ENCODE results near the gene UBE2S.
"Not testable (repeated sequence)": the region's sequence is repeated elsewhere in the genome, so short reads cannot be mapped to it uniquely, and the experiment has no call there.

Gene UBE2S

GRCh38 chr19:55407550-55407799 is at the start of gene UBE2S:
Gene UBE2S, minus strand, starts transcription at chr19:55407788. Its CDS starts 199 bp downstream, at chr19:55407589.
- not testable (repeated sequence) for DNase-seq (ENCODE audit: low read depth)

- no peak for DNase-seq (ENCODE audit: low read depth)
Measured at GRCh38 chr19:55456347-55456746, 48.8 kb upstream of the UBE2S start.

- DNase-seq (ENCODE audit: low read depth): no peak
Measured at GRCh38 chr19:55455576-55456235, 48.1 kb upstream of the UBE2S start.

- DNase-seq (ENCODE audit: low read depth): no peak
Measured at GRCh38 chr19:55454787-55455243, 47.2 kb upstream of the UBE2S start.

- DNase-seq (ENCODE audit: low read depth): no peak
Measured at GRCh38 chr19:55453511-55454260, 46.1 kb upstream of the UBE2S start.

GRCh38 chr19:55452749-55453346 is 45.3 kb upstream of the UBE2S start:
- no peak for DNase-seq (ENCODE audit: low read depth)

- DNase-seq (ENCODE audit: low read depth): no peak
Measured at GRCh38 chr19:55451965-55452748, 44.6 kb upstream of the UBE2S start.

- DNase-seq (ENCODE audit: low read depth): no peak
Measured at GRCh38 chr19:55451163-55451964, 43.8 kb upstream of the UBE2S start.

- DNase-seq (ENCODE audit: low read depth): no peak
Measured at GRCh38 chr19:55449469-55449868, 41.9 kb upstream of the UBE2S start.

- not testable (repeated sequence) for DNase-seq (ENCODE audit: low read depth)
Measured at GRCh38 chr19:55448175-55448490, 40.5 kb upstream of the UBE2S start.

- DNase-seq (ENCODE audit: low read depth): no peak
Measured at GRCh38 chr19:55447421-55448174, 40.0 kb upstream of the UBE2S start.

- DNase-seq (ENCODE audit: low read depth): no peak
Measured at GRCh38 chr19:55446060-55446459, 38.5 kb upstream of the UBE2S start.

- no peak for DNase-seq (ENCODE audit: low read depth)
Measured at GRCh38 chr19:55444646-55445045, 37.1 kb upstream of the UBE2S start.

- DNase-seq (ENCODE audit: low read depth): no peak
Measured at GRCh38 chr19:55443824-55444480, 36.4 kb upstream of the UBE2S start.

- DNase-seq (ENCODE audit: low read depth): no peak
Measured at GRCh38 chr19:55443045-55443823, 35.6 kb upstream of the UBE2S start, which contains the start of gene SHISA7. Gene SHISA7, minus strand, starts transcription at chr19:55443300. Its CDS starts 437 bp downstream, at chr19:55442863.

- DNase-seq (ENCODE audit: low read depth): no peak
Measured at GRCh38 chr19:55442372-55442961, 34.9 kb upstream of the UBE2S start.

GRCh38 chr19:55441692-55442321 is 34.2 kb upstream of the UBE2S start:
- no peak for DNase-seq (ENCODE audit: low read depth)

- no peak for DNase-seq (ENCODE audit: low read depth)
Measured at GRCh38 chr19:55441319-55441691, 33.7 kb upstream of the UBE2S start.
